ENCODE data around the gene TNFRSF12A. TPM values are rescaled to one million over a fixed set of nuclear protein-coding genes. Genes with fewer than 3 reads are reported as not detected.

TNFRSF12A gene
- total and polyA plus RNA-seq, 2 of the 8 experiments (the other 6 are each of a cell fraction or from before 2014, with no cell fraction given) = 81.0 to 82.5 TPM

- Histone ChIP-seq H3K18ac (ENCODE audit: extremely low read depth, low read length) (peak overlapping the region; percentile 48; the same call in 1 of the 2 replicates), H3K36me3 (ENCODE audit: control insufficient read depth in 2 of 4, insufficient read depth in 4 of 4, low read length in 3 of 4) (no peaks in the 10 kb centered on the region; a peak in 1 of 8 replicates), H3K79me2 (ENCODE audit: control insufficient read depth in 1 of 2, insufficient read depth in 2 of 2, low read length in 2 of 2) (no peaks in the 10 kb centered on the region), H4K5ac (ENCODE audit: insufficient read length, low read depth, low read length) (peak overlapping the region; percentile 89), H3K79me1 (ENCODE audit: low read depth, low read length) (no peaks in the 10 kb centered on the region), H2AK5ac (ENCODE audit: low read depth, low read length) (no peak overlapping the region), H4K20me1 (replicated peaks in 1 of 2; ENCODE audit: control insufficient read depth in 1 of 2, insufficient read depth in 2 of 2, low read length in 2 of 2) (peaks cover 7% of the 10 kb centered on the region in 2 experiments), H3K23ac (ENCODE audit: insufficient read length) (no peak overlapping the region), H3K56ac (replicated peaks; ENCODE audit: insufficient read length, low read depth, low read length) (no peak overlapping the region), H3K14ac (ENCODE audit: insufficient read length) (no peak overlapping the region), H3K9ac (replicated peaks in 1 of 4; ENCODE audit: extremely low read depth in 1 of 4, low read depth in 3 of 4, low read length in 3 of 4) (peak overlapping the region in 1 of 4 experiments; percentile 58; a peak in 1 of 7 replicates), H2AFZ (ENCODE audit: low read length) (no peak overlapping the region), H3K4me1 (replicated peaks in 1 of 4; ENCODE audit: control insufficient read depth in 3 of 4, insufficient read depth in 4 of 4, low read length in 3 of 4) (peaks cover 5 to 17% (median 6%) of the 10 kb centered on the region in 4 experiments; a peak in 6 of 7 replicates), H3K4me2 (ENCODE audit: insufficient read depth in 1 of 2, low read depth in 2 of 2, low read length in 2 of 2) (peak overlapping the region; percentile 49 to 85), H3K23me2 (ENCODE audit: low read depth, low read length) (peaks cover 6% of the 10 kb centered on the region; the same call in 1 of the 2 replicates), H3K4me3 (ENCODE audit: extremely low read depth in 1 of 4, insufficient read depth in 2 of 4, low read depth in 3 of 4, low read length in 4 of 4) (peak overlapping the region; percentile 39 to 86 (median 67)), H3K27ac (ENCODE audit: low read depth, low read length) (no peak overlapping the region), H3K9me3 (ENCODE audit: insufficient read depth in 2 of 2, low read depth in 1 of 2, low read length in 1 of 2) (no peaks in the 10 kb centered on the region), H2BK120ac (replicated peaks; ENCODE audit: low read depth, low read length) (no peak overlapping the region), H4K91ac (replicated peaks; ENCODE audit: insufficient read length, low read length) (no peak overlapping the region), H4K8ac (ENCODE audit: extremely low read depth, insufficient read depth, low read length) (peak overlapping the region; percentile 4; the same call in 1 of the 2 replicates), H2BK15ac (ENCODE audit: low read length) (no peak overlapping the region), H3K4ac (replicated peaks; ENCODE audit: insufficient read length, low read depth, low read length) (no peak overlapping the region), H3K27me3 (replicated peaks in 1 of 4; ENCODE audit: control insufficient read depth in 3 of 4, extremely low read depth in 1 of 4, insufficient read depth in 3 of 4, low read length in 3 of 4) (no peaks in the 10 kb centered on the region; a peak in 1 of 7 replicates), H2BK20ac (ENCODE audit: low read length) (no peak overlapping the region), H2BK12ac (ENCODE audit: low read depth, low read length) (no peak overlapping the region), H2BK5ac (ENCODE audit: low read depth, low read length) (peak overlapping the region; percentile 71; the same call in 1 of the 2 replicates)
- WGBS, 2 experiments (ENCODE audit: extremely low coverage in 1 of 2, insufficient coverage in 1 of 2, insufficient read length in 1 of 2, insufficient replicate concordance in 2 of 2, low coverage in 1 of 2, low lambda C conversion rate in 2 of 2, missing lambda C conversion rate in 1 of 2) = 21% methylated on average over 24 of the region's 77 CpGs; no CpG with 5 or more reads in 1 of the 2 experiments
- ChIA-PET POLR2A (ENCODE audit: partially characterized antibody) (interaction anchor here (0.8 to 12.7 kb wide), 28 partner anchors 8 to 125 kb away, joined by 3 to 140 read pairs (median 5); partner anchors contain the start of genes CLDN6, CLDN9, HCFC1R1 and MMP25), CTCF (ENCODE audit: partially characterized antibody) (interaction anchor here (0.6 to 8.3 kb wide), 38 partner anchors 9 to 1090 kb away, joined by 3 to 88 read pairs (median 6); partner anchors contain the start of genes MMP25, ZNF205 and ZSCAN10)
- DNase-seq (ENCODE audit: low read depth in 1 of 2, low spot score in 2 of 2) = peak in 1 of 2 experiments; percentile 83
- no peak for FAIRE-seq
- TF ChIP-seq EGR1 (IDR thresholded peaks at IDR 0.05; ENCODE audit: borderline replicate concordance, low read depth, low read length) (no peak), POU5F1 (IDR thresholded peaks at IDR 0.05; ENCODE audit: low read depth, low read length) (no peak), CEBPB (IDR thresholded peaks at IDR 0.05; ENCODE audit: low read depth, low read length) (no peak), KDM1A (IDR thresholded peaks at IDR 0.05; ENCODE audit: borderline replicate concordance, low read length) (no peak), CTCF (IDR thresholded peaks at IDR 0.05; ENCODE audit: control extremely low read depth in 1 of 3, insufficient read depth in 1 of 3, low read depth in 1 of 3, low read length in 3 of 3) (peak; percentile 5 to 65 (median 47)), SIRT6 (IDR thresholded peaks at IDR 0.05; ENCODE audit: low read length) (no peak), KDM4A (IDR thresholded peaks at IDR 0.05; ENCODE audit: low read depth, low read length, severe bottlenecking) (peak; percentile 43), HDAC2 (IDR thresholded peaks at IDR 0.05; ENCODE audit: borderline replicate concordance in 1 of 2, low read depth in 2 of 2, low read length in 2 of 2) (no peak)
Measured at GRCh38 chr16:3058139-3059030, 38.2 kb downstream of the TNFRSF12A start.
